ENCODE measurements around the gene GRID1.

- TF ChIP-seq POLR2A (IDR thresholded peaks at IDR 0.05) (no peak), CTCF (IDR thresholded peaks at IDR 0.05) (no peak)
Observed at GRCh38 chr10:86063341-86063740, 303.3 kb downstream of the GRID1 start.

Measured in breast epithelium (tissue), 3 donors.